ENCODE results near the gene GRAP. TPM values are rescaled to one million over a fixed set of nuclear protein-coding genes. Genes with fewer than 3 reads are reported as not detected.

GRAP gene
- total RNA-seq, 1 experiment from 2014 or later = 0.55 TPM

DNA sequence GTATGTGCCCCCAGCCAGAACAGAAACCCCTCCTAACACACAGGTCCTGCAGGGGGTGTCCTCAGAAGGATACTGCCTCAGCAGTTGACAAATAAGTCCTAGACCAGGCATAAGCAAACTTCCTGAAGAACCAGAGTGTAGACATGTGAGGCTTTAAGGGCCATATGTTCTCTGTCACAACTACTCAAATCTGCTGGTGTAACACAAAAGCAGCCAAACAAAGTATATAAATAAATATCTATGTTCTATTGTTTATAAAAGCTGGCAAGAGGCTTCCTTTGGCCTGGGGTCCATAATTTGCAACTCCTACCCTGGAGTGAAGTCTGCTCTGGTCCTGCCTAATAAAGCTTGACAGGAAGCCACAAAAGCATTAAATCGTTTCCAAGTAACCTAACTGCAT, 52.1 kb downstream of the GRAP start:
- Histone ChIP-seq H3K79me2 (ENCODE audit: insufficient read depth, low read length) (peaks cover 1% of the 10 kb centered on the region; the same call in 1 of the 2 replicates), H3K56ac (ENCODE audit: insufficient read length, low read depth, low read length) (no peak overlapping the region), H3T11ph (ENCODE audit: low read length) (no peak overlapping the region), H3K23ac (ENCODE audit: insufficient read length, low read depth, low read length) (no peak overlapping the region), H2AK5ac (ENCODE audit: insufficient read length, low read length) (no peak overlapping the region), H3K4me2 (ENCODE audit: insufficient read depth, insufficient read length, low read length) (no peak overlapping the region), H3K27ac (ENCODE audit: insufficient read length, low read depth, low read length) (no peak overlapping the region), H3K9me3 (ENCODE audit: control insufficient read depth, low read depth, low read length) (no peaks in the 10 kb centered on the region), H2BK12ac (ENCODE audit: insufficient read length, low read depth, low read length) (no peak overlapping the region), H4K5ac (ENCODE audit: insufficient read length, low read depth, low read length) (no peak overlapping the region), H4K8ac (replicated peaks; ENCODE audit: insufficient read length, low read depth, low read length) (no peak overlapping the region), H2BK5ac (ENCODE audit: insufficient read length, low read length) (no peak overlapping the region), H2BK120ac (ENCODE audit: low read depth, low read length, poor library complexity, severe bottlenecking) (no peak overlapping the region), H3K27me3 (ENCODE audit: insufficient read depth, low read length) (no peaks in the 10 kb centered on the region), H4K91ac (ENCODE audit: insufficient read length, low read depth, low read length) (no peak overlapping the region), H3K4ac (ENCODE audit: low read depth, low read length) (no peak overlapping the region), H4K20me1 (ENCODE audit: control insufficient read depth, insufficient read depth, insufficient read length) (no peaks in the 10 kb centered on the region), H2BK15ac (ENCODE audit: low read depth, low read length) (no peak overlapping the region), H3K18ac (ENCODE audit: insufficient read length, low read depth, low read length) (no peak overlapping the region), H3K23me2 (ENCODE audit: insufficient read length, low read depth, low read length, poor library complexity, severe bottlenecking) (no peaks in the 10 kb centered on the region), H3K79me1 (ENCODE audit: insufficient read depth, low read depth, low read length, poor library complexity, severe bottlenecking) (no peaks in the 10 kb centered on the region), H3K14ac (ENCODE audit: insufficient read depth, low read length) (no peak overlapping the region), H2BK20ac (ENCODE audit: low read depth, low read length, poor library complexity, severe bottlenecking) (no peak overlapping the region), H2AFZ (ENCODE audit: low read length) (no peak overlapping the region), H3K9ac (ENCODE audit: extremely low read depth, insufficient read length, low read length) (no peak overlapping the region), H3K4me1 (ENCODE audit: insufficient read depth, low read length) (no peaks in the 10 kb centered on the region)
- TF ChIP-seq, protein P1, sequence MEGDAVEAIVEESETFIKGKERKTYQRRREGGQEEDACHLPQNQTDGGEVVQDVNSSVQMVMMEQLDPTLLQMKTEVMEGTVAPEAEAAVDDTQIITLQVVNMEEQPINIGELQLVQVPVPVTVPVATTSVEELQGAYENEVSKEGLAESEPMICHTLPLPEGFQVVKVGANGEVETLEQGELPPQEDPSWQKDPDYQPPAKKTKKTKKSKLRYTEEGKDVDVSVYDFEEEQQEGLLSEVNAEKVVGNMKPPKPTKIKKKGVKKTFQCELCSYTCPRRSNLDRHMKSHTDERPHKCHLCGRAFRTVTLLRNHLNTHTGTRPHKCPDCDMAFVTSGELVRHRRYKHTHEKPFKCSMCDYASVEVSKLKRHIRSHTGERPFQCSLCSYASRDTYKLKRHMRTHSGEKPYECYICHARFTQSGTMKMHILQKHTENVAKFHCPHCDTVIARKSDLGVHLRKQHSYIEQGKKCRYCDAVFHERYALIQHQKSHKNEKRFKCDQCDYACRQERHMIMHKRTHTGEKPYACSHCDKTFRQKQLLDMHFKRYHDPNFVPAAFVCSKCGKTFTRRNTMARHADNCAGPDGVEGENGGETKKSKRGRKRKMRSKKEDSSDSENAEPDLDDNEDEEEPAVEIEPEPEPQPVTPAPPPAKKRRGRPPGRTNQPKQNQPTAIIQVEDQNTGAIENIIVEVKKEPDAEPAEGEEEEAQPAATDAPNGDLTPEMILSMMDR (conservative IDR thresholded peaks at IDR 0.05) = no peak
- DNase-seq = no peak
- Mint-ChIP-seq H3K4me1 (peaks cover 3 to 7% of the 10 kb centered on the region in 2 experiments; a peak in 3 of 4 replicates), H3K4me3 (no peak overlapping the region), H3K27me3 (ENCODE audit: low read depth) (no peaks in the 10 kb centered on the region; the same call in 1 of the 2 replicates), H3K27ac (no peak overlapping the region; a peak in 2 of 7 replicates), H3K36me3 (ENCODE audit: insufficient read depth in 1 of 3, low read depth in 3 of 3) (peaks cover 20 to 39% (median 30%) of the 10 kb centered on the region in 3 experiments), H3K9me3 (peaks cover 4 to 8% of the 10 kb centered on the region in 2 experiments)
- whole genome bisulfite sequencing (ENCODE audit: extremely low coverage, insufficient read length, low lambda C conversion rate) = no CpG with 5 or more reads among the region's 1 CpG

All from H9 (cell line).